A549 (cell line): ENCODE results near the gene GGT5.
A peak's percentile ranks its signal among the peaks of the same experiment; 100 is the strongest.

Experiments used
- BHLHE40 ChIP-seq: IDR thresholded peaks from 2 replicates; pipeline ENCODE4 v1.6.1; 2012; ENCODE audit warnings: low read depth, low read length, inconsistent platforms
- EP300 ChIP-seq, 2 experiments: fragments of >200 bp; sonication (Bioruptor Twin); formaldehyde crosslinking; IDR thresholded peaks; 2 replicates in 1 of 2; 3 replicates in 1 of 2; pipeline ENCODE4 v1.6.1; 2016 to 2017
- ESRRA ChIP-seq: fragments of 150-350 bp; IDR thresholded peaks from 2 replicates; pipeline ENCODE4 v1.6.1; 2014; ENCODE audit warnings: mild to moderate bottlenecking, low read length, borderline replicate concordance
- MAFK ChIP-seq: fragments of 450-650 bp; IDR thresholded peaks from 2 replicates; pipeline ENCODE4 v1.6.1; 2014; ENCODE audit not compliant: partially characterized antibody
- MAZ ChIP-seq: fragments of 150-350 bp; IDR thresholded peaks from 2 replicates; pipeline ENCODE4 v1.6.1; 2014; ENCODE audit warnings: antibody characterized with exemption, low read depth, low read length, borderline replicate concordance
- NR3C1 ChIP-seq: fragments of >200 bp; sonication (Bioruptor Twin); formaldehyde crosslinking; IDR thresholded peaks from 3 replicates; pipeline ENCODE4 v1.6.1; 2017
- POLR2A ChIP-seq: IDR thresholded peaks from 2 replicates; pipeline ENCODE4 v1.6.1; 2012; ENCODE audit warnings: mild to moderate bottlenecking, low read length
- POLR2AphosphoS2 ChIP-seq: conservative IDR thresholded peaks from 2 replicates; pipeline ENCODE4 v1.6.1; 2012; ENCODE audit warnings: low read length, improper control_type of control experiment, inconsistent platforms
- RAD21 ChIP-seq, 2 experiments: fragments of >200 bp in 1 of 2; sonication (Bioruptor Twin) in 1 of 2; formaldehyde crosslinking in 1 of 2; IDR thresholded peaks in 1 of 2; conservative IDR thresholded peaks in 1 of 2; 2 replicates in 1 of 2; 3 replicates in 1 of 2; pipeline ENCODE4 v1.6.1; 2012 to 2018; ENCODE audit warnings: inconsistent platforms in 1 of 2
- RFX5 ChIP-seq: fragments of 450-650 bp; IDR thresholded peaks from 2 replicates; pipeline ENCODE4 v1.7.1; 2014; ENCODE audit warnings: antibody characterized with exemption, mild to moderate bottlenecking, moderate library complexity
- RNF2 ChIP-seq: fragments of 200-600 bp; sonication (generic); IDR thresholded peaks from 2 replicates; pipeline ENCODE4 v1.6.1; 2016; ENCODE audit warnings: low read depth, mild to moderate bottlenecking, antibody characterized with exemption, moderate library complexity, borderline replicate concordance
- TF ChIP-seq, protein P1 (sequence below): fragments of >200 bp; sonication (Bioruptor Twin); formaldehyde crosslinking; IDR thresholded peaks from 3 replicates; pipeline ENCODE4 v1.5.1; 2016
- TF ChIP-seq, protein P2 (sequence below): IDR thresholded peaks from 2 replicates; pipeline ENCODE4 v1.6.1; 2012

DNA sequence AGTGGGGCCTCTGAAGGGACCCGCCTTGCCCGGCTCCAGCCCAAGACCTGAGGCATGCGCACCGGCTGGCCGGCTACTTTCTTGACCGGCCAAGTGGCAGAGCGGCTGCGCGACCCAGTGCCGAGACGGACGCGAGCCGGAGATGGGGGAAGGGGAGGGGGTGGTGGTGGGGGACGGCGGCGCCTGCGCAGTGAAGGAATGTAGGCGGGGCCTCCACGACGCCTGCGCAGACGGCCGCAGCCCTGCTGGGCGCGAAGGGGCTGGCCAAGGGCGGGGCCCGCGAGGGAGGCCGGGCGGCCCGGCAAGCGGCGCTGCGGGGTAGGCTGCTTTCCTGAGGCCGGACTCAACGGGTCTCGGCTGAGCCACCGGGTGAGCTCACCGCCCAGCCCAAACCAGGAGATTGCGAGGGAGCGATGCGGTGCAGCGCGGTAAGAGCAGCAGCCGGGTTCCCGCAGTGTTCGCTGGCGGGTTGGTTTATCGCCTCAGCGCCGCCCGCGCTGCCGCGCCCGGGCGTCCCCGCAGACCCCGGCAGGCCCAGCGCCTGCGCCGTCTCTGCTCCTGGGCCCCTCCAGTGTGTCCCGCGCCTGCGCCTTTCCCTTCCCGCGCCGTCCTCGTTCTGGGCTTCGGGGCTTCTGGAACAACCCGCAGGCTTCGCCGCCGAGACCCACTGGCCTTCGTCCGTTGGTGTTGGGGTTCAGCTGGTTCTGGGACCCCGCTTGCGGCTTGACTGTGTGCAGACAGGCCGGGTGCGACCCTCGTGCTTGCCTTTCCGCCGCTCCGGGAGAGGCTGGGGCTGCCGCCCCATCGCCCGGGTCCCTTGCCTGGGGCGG lies 25.9 kb upstream of the GGT5 start, which contains the start of gene SPECC1L:
- TF ChIP-seq, protein P1, sequence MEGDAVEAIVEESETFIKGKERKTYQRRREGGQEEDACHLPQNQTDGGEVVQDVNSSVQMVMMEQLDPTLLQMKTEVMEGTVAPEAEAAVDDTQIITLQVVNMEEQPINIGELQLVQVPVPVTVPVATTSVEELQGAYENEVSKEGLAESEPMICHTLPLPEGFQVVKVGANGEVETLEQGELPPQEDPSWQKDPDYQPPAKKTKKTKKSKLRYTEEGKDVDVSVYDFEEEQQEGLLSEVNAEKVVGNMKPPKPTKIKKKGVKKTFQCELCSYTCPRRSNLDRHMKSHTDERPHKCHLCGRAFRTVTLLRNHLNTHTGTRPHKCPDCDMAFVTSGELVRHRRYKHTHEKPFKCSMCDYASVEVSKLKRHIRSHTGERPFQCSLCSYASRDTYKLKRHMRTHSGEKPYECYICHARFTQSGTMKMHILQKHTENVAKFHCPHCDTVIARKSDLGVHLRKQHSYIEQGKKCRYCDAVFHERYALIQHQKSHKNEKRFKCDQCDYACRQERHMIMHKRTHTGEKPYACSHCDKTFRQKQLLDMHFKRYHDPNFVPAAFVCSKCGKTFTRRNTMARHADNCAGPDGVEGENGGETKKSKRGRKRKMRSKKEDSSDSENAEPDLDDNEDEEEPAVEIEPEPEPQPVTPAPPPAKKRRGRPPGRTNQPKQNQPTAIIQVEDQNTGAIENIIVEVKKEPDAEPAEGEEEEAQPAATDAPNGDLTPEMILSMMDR = no peak
- TF ChIP-seq EP300 (IDR thresholded peaks at IDR 0.05) (no peak), RAD21 (conservative IDR thresholded peaks at IDR 0.05 in 1 of 2, IDR thresholded peaks at IDR 0.05 in 1 of 2) (no peak), NR3C1 (no peak), POLR2AphosphoS2 (no peak), RFX5 (no peak), POLR2A (peak; percentile 89), MAFK (no peak), MAZ (no peak), ESRRA (no peak), BHLHE40 (no peak), RNF2 (no peak)
- TF ChIP-seq, protein P2, sequence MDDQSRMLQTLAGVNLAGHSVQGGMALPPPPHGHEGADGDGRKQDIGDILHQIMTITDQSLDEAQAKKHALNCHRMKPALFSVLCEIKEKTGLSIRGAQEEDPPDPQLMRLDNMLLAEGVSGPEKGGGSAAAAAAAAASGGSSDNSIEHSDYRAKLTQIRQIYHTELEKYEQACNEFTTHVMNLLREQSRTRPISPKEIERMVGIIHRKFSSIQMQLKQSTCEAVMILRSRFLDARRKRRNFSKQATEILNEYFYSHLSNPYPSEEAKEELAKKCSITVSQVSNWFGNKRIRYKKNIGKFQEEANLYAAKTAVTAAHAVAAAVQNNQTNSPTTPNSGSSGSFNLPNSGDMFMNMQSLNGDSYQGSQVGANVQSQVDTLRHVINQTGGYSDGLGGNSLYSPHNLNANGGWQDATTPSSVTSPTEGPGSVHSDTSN = peak; percentile 34; the same call in 1 of the 2 replicates
